HEK293T (cell line): Measurements from ENCODE around the gene ANGPTL2.

Experiments used
- FOXK2 ChIP-seq: fragments of 450-650 bp; IDR thresholded peaks from 2 replicates; pipeline ENCODE4 v1.6.1; 2016; ENCODE audit warnings: mild to moderate bottlenecking
- TARDBP ChIP-seq: fragments of 450-650 bp; IDR thresholded peaks from 2 replicates; pipeline ENCODE4 v1.6.1; 2016

GRCh38 chr9:127081250-127082185 lies 40.9 kb downstream of the ANGPTL2 start:
- no peak for TF ChIP-seq TARDBP
- TF ChIP-seq FOXK2: no peak
